CD4-positive, alpha-beta T cell treated with Interleukin-4 for 4 hours (primary cell): ENCODE data around the gene USH1C.

ENCODE experiments used
- DNase-seq: peaks from one replicate; pipeline ENCODE4 v3.0.0-alpha.2; 2020

USH1C gene

GRCh38 chr11:17543574-17544180 is 539 bp downstream of the USH1C start:
- DNase-seq: no peak

- DNase-seq: no peak
These were observed 1.2 kb downstream of the USH1C start for GRCh38 chr11:17543041-17543440.

GRCh38 chr11:17542249-17542648 is 2.0 kb downstream of the USH1C start:
- no peak for DNase-seq

DNA sequence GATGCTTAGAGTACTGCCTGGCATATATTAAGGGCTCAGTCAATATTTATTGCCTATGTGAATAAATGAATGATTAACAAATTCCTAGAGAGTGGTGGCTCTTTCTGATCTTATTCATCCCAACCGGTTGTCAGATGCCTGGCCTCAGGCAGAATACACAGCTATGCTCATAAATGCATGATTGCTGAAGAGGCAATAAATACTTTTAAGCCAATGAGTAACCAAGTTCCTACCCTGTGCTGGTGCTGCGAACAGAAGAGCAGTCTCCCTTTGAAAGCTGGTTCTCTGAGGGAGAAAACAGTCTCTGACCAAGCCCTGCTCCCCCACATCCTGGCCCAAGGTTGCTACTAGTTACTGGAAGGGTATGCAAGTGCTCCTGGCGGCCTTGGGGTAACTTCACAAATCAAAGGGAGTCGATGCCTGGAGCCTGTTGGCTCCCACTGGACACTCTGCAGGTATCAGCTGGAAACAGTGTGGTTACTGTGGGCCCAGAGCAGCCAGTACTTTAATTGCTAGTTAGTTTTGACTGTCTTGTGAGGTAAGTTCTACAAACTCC is 2.8 kb downstream of the USH1C start:
- DNase-seq: no peak

- DNase-seq: no peak
These were observed 3.4 kb downstream of the USH1C start for GRCh38 chr11:17540807-17541206.

DNA sequence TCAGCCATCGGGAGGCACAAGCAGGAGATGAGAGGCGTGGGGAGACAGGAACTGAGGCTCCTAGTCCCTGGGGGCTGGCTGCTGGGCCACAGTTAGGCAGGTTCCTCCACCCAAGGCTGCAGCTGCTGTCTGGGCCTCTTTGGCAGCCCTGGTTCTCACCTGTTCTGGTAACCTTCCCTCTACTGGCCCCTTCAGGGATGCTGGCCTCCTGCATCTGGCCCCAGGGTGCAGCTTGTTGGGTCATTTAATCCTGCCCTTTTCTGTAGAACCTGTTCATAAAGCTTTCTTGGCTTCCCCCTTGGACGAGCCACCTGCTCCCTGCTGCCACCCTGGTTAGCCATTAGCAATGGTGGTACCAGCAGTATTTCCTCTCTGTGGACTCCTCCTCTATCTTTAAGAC is 5.5 kb downstream of the USH1C start:
- DNase-seq: no peak

DNA sequence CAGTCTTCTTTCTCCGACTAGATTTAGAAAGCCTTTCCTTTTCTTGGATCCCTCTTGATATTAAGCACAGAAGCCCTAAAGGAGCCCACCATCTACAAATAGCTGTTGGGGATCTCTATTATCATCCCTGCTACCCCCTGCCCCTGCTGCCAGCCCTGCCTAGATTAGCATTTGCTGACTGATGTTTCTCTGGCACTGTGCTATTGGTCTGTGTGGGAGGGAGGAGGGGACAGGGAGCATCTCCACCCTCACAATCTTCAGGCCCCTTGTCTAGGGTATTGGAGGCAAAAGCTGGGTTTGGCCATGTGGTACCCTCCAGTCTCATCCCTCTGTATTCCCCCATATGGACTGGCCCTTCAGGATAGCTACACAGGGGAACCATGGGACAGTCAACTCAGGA is 6.2 kb downstream of the USH1C start:
- DNase-seq: no peak

GRCh38 chr11:17537261-17537660 is 7.0 kb downstream of the USH1C start:
- no peak for DNase-seq

DNA sequence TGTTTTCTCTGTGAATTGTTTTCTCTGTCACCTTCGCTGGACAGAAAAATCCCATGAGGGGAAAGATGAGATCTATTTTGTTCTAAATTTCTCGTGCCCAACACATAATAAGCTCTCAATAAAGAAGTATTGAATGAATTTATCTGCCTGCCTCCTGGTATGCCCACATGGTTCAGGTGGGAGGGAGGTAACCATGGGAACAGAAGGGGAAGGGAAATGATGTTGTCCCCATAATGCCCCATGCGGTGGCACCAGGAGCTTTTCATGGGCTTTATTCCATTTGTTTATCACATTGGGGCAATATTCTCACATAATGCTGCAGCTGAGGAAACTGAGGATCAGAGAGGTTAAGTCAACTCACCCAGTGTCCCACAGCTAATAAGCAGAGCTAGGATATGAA is 8.7 kb downstream of the USH1C start:
- DNase-seq: no peak

GRCh38 chr11:17533778-17534415 is 10.3 kb downstream of the USH1C start:
- DNase-seq: no peak

DNA sequence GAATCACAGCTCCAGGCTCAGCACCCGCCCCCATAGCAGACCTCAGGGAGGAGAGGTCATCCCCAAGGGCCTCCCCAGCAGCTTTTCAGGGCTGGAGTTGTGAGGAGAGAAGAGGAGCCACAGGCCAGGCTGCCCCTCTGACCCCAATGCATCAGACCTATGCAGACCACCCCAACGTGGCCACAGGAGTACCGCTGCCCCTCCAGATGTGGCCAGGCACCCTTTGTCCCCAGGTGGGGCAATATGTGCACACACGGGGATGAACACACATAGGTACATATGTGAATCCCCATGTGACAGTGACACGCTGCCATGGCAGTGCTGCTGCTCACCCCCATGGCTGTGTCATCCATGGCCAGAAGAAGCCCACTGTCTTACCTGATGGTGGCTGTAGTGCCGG is 10.9 kb downstream of the USH1C start:
- no peak for DNase-seq

DNA sequence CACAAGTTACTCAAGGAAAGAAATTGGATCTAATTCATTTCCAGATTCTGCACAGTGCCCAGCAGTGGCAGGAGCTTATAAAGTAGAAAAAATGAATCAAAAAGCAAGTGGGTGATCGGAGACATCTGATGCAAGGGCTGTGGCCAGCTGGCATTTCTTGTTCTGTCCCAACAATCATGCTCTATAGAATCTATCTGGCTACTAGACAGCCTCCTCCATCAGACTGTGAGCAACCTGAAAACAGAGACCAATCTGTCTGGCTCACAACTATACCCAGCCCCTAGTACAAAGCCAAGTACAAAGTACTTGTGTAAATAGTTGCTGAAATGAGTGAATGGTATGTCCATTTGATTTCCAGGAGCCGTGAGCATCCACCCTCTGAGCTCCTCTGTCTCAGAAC is 11.4 kb downstream of the USH1C start:
- no peak for DNase-seq

DNA sequence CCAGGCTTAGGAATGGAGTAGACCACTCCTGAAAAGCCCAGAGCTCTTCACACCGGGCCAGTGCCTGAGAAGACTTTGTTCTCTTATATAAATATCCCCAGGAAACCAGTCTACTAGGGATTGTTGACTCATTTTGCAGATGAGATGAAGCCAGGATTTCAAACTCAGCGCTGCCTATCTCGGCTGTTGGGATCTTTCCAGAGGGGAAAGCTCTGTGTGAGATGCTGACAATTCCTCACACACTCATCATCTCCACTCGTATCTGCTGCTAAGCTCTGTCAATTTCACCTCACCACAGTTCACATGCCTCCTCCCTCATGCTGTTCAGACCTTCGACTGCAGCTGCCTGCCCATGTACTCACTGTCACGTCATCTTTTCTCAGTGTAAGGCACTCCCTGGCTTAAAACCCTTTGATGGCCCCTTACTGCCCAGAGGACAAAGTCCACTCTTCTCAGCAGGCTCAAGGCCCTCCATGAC is 12.5 kb downstream of the USH1C start:
- no peak for DNase-seq

- DNase-seq: no peak
These were observed 13.1 kb downstream of the USH1C start for GRCh38 chr11:17531071-17531600.

- DNase-seq: no peak
These were observed 14.4 kb downstream of the USH1C start for GRCh38 chr11:17529844-17530185.

DNA sequence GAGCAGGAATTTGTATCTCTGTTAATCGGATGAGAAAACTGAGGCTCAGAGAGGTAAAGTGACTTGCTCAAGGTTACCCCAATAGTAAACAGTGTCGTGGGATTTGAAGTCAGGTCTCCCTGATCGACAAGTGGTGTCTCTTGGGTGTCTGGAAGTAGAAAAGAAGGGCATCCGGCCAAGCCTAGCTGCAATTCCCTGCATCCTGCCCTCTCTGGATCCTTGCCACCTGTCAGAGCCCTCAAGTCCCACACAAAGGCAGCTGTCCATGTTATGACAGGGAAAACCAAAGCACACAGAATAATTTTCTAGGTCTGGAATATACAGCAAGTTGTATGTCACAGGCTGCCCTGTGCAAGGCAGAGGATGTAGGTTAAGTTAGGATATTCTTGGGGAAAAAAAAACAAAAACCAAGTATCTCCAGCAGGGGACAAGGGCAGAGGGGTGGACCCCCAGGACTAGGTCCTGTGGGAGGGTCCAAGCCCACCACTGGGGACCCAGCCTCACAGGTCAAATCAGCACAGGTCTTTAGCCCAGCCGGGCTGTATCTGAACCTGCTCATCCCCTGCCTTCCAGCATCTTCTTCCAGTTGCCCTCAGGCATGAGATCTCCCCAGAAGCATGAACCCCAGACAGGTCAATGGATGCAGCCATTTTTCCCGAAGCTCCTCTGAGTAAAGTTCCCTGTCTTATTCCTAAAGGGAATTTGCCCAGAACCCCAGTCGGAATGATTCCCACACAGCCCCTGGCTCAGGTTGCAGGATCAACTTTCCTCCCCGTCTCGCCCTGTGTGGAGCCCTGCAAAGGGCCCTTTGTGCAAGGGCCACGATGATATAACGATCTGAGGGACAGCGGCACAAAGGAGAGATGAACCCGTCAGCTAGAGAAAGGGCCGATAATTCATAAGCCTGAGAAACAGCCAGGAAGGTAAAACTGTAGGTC is 15.0 kb downstream of the USH1C start:
- no peak for DNase-seq

DNA sequence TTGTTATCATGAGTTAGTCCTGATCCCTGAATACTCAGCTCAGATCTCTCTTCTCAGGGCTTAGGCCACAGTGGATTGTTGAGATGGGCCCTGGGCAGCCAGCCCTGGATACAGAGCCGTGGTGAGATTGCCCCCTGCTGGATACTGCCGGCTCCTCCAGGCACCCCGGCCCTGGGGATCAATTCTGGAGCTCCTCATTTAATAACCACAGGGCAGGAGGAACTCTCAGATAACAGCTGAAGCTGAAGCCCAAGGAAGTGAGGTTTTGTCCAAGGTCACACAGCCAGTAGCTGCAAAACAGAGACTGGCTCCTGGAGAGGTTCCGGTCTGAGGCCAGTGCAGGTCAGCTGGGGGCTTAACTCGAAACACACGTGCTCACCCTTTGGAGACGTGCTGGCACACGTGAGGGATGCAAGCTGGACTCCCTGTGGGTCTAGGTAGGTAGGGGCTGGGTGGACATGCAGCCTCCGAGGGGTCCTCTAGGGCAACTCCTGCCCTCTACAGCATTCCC is 16.0 kb downstream of the USH1C start:
- peak; percentile 18 for DNase-seq

GRCh38 chr11:17527628-17527995 is 16.6 kb downstream of the USH1C start:
- no peak for DNase-seq

- DNase-seq: no peak
These were observed 17.1 kb downstream of the USH1C start for GRCh38 chr11:17526931-17527627.

- no peak for DNase-seq
These were observed 17.9 kb downstream of the USH1C start for GRCh38 chr11:17526326-17526725.

GRCh38 chr11:17525570-17525969 is 18.6 kb downstream of the USH1C start:
- no peak for DNase-seq

- no peak for DNase-seq
These were observed 20.0 kb downstream of the USH1C start for GRCh38 chr11:17524221-17524620.

DNA sequence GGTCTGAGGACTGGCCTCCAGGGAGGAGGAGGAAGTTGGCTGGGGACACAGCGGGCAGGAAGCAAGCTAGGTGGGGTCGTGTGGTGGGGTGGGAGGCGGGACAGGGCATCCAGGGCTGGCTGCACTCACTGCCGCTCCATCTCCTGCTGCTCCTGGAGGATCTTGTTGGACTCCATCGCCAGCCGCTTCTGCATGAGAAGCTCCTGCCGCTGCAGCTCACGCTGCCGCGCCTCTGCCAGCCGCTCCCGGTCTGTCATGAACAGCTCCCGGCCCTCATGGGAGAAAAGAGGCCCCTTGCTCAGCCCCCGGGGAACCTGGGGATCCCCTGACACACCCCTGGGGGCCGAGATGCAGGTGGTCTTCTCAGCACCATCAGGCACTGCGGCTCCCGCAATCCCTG is 21.6 kb downstream of the USH1C start:
- no peak for DNase-seq
